DOHH2 (cell line): ENCODE data around the gene FMNL2.

ENCODE experiments used
- CTCF ChIP-seq: fragments of 200-600 bp; sonication (generic); IDR thresholded peaks from one replicate; pipeline ENCODE4 v1.5.1; 2014; ENCODE audit warnings: antibody characterized with exemption, mild to moderate bottlenecking, low read depth, low read length; ENCODE audit not compliant: poor library complexity, severe bottlenecking
- EZH2phosphoT487 ChIP-seq: fragments of 200-600 bp; sonication (generic); IDR thresholded peaks from 2 replicates; pipeline ENCODE4 v1.6.1; 2017; ENCODE audit warnings: borderline replicate concordance, mild to moderate bottlenecking, antibody characterized with exemption, low read length, moderate library complexity, mixed read lengths

- TF ChIP-seq CTCF, result no peak
- no peak for TF ChIP-seq EZH2phosphoT487
Measured at GRCh38 chr2:152548996-152549395, 214.0 kb downstream of the FMNL2 start.
